NT2/D1 (cell line): ENCODE data around the gene PWWP2B.

Source experiments
- SUZ12 ChIP-seq: IDR thresholded peaks from 2 replicates; pipeline ENCODE4 v1.6.1; 2011; ENCODE audit not compliant: insufficient read length, insufficient read depth; ENCODE audit errors: extremely low read depth
- ZNF274 ChIP-seq: IDR thresholded peaks from 2 replicates; pipeline ENCODE4 v1.6.1; 2011; ENCODE audit warnings: mild to moderate bottlenecking, low read depth, low read length

GRCh38 chr10:132451506-132452215 lies 54.7 kb downstream of the PWWP2B start:
- no peak for TF ChIP-seq ZNF274
- no peak for TF ChIP-seq SUZ12
